A549 (cell line): ENCODE results near the gene ZFYVE27. TPM values are rescaled to one million over a fixed set of nuclear protein-coding genes. Genes with fewer than 3 reads are reported as not detected.
A peak's percentile ranks its signal among the peaks of the same experiment; 100 is the strongest.

Experiments
- ATAC-seq, 2 experiments: fragments of 200-7000 bp in 1 of 2; fragments of >200 bp in 1 of 2; cut with Nextera tagmentation in 1 of 2; cut with Tn5 transposase in 1 of 2; 3 replicates each; pipeline versions ENCODE4 v1.8.0 to v1.9.1; 2018 to 2020; ENCODE audit warnings: mild to moderate bottlenecking in 1 of 2, moderate library complexity in 1 of 2
- CTCF ChIA-PET: fragments of 300-600 bp; sonication (Branson Sonifier 250); formaldehyde crosslinking; extraction: SDS; loops from one replicate; lab custom pipeline; 2021; ENCODE audit warnings: antibody characterized with exemption, inconsistent platforms; lab: Yijun Ruan, JAX
- POLR2A ChIA-PET: fragments of 350-600 bp; formaldehyde crosslinking; extraction: SDS; loops from one replicate; lab custom pipeline; 2021; ENCODE audit warnings: antibody characterized with exemption, inconsistent platforms; lab: Yijun Ruan, JAX
- DNase-seq, 2 experiments: peaks; one replicate each; pipeline versions ENCODE4 v3.0.0 to v3.0.0-alpha.2; 2011 to 2016; ENCODE audit warnings: low read depth in 1 of 2, low spot score in 1 of 2
- FAIRE-seq: peaks from 2 replicates; lab custom pipeline; 2011; peaks lifted over from hg19 to GRCh38; lab: Jason Lieb, UNC
- H3K27ac ChIP-seq, 2 experiments: fragments of >200 bp; sonication (Bioruptor Twin); formaldehyde crosslinking; 3 replicates each; pipeline ENCODE4 v1.5.1; 2016 to 2017
- H3K4me1 ChIP-seq: fragments of >200 bp; sonication (Bioruptor Twin); formaldehyde crosslinking; 3 replicates; pipeline ENCODE4 v1.6.1; 2016
- H3K4me2 ChIP-seq: fragments of >200 bp; sonication (Bioruptor Twin); formaldehyde crosslinking; 3 replicates; pipeline ENCODE4 v1.6.1; 2016
- H3K4me3 ChIP-seq: fragments of >200 bp; sonication (Bioruptor Twin); formaldehyde crosslinking; 3 replicates; pipeline ENCODE4 v1.5.1; 2016
- H3K9me3 ChIP-seq: fragments of >200 bp; sonication (Bioruptor Twin); formaldehyde crosslinking; 3 replicates; pipeline ENCODE4 v1.6.1; 2016
- BCL3 ChIP-seq: fragments of >200 bp; sonication (Bioruptor Twin); formaldehyde crosslinking; IDR thresholded peaks from 3 replicates; pipeline ENCODE4 v1.6.1; 2016
- BHLHE40 ChIP-seq: IDR thresholded peaks from 2 replicates; pipeline ENCODE4 v1.6.1; 2012; ENCODE audit warnings: low read depth, low read length, inconsistent platforms
- CBX8 ChIP-seq: fragments of 200-600 bp; sonication (generic); IDR thresholded peaks from 2 replicates; pipeline ENCODE4 v1.6.1; 2016
- CHD2 ChIP-seq: fragments of 150-350 bp; IDR thresholded peaks from 2 replicates; pipeline ENCODE4 v1.6.1; 2014; ENCODE audit warnings: low read length; ENCODE audit not compliant: partially characterized antibody
- CTCF ChIP-seq: fragments of >200 bp; sonication (Bioruptor Twin); formaldehyde crosslinking; IDR thresholded peaks from 3 replicates; pipeline ENCODE4 v1.5.1; 2016
- E2F6 ChIP-seq: IDR thresholded peaks from 2 replicates; pipeline ENCODE4 v1.6.1; 2012; ENCODE audit warnings: low read depth, borderline replicate concordance
- EHMT2 ChIP-seq: fragments of 200-600 bp; sonication (generic); IDR thresholded peaks from 2 replicates; pipeline ENCODE4 v1.6.1; 2016; ENCODE audit warnings: antibody characterized with exemption, low read depth, mild to moderate bottlenecking, moderate library complexity
- EP300 ChIP-seq, 2 experiments: fragments of >200 bp; sonication (Bioruptor Twin); formaldehyde crosslinking; IDR thresholded peaks; 2 replicates in 1 of 2; 3 replicates in 1 of 2; pipeline ENCODE4 v1.6.1; 2016 to 2017
- FOSB ChIP-seq: fragments of 250-450 bp; sonication (Bioruptor Pico); IDR thresholded peaks from 2 replicates; pipeline ENCODE4 v1.5.0; 2020; ENCODE audit warnings: mild to moderate bottlenecking, moderate library complexity
- FOSL2 ChIP-seq, 2 experiments: fragments of 450-650 bp in 1 of 2; fragments of >200 bp in 1 of 2; sonication (Bioruptor Twin) in 1 of 2; formaldehyde crosslinking; IDR thresholded peaks; 2 replicates each; pipeline versions ENCODE4 v1.5.0 to v1.6.1; 2016 to 2020; ENCODE audit warnings: mild to moderate bottlenecking in 1 of 2, moderate library complexity in 1 of 2
- FOXS1 ChIP-seq: fragments of 250-450 bp; sonication (Bioruptor Pico); IDR thresholded peaks from 2 replicates; pipeline ENCODE4 v1.5.0; 2020; ENCODE audit warnings: mild to moderate bottlenecking, moderate library complexity
- GATA3 ChIP-seq: IDR thresholded peaks from 2 replicates; pipeline ENCODE4 v1.6.1; 2012; ENCODE audit warnings: borderline replicate concordance
- HEYL ChIP-seq: fragments of 250-450 bp; sonication (Bioruptor Pico); IDR thresholded peaks from 2 replicates; pipeline ENCODE4 v1.8.0; 2021; ENCODE audit warnings: mild to moderate bottlenecking, moderate library complexity
- HMGXB4 ChIP-seq: fragments of 250-450 bp; sonication (Bioruptor Pico); IDR thresholded peaks from 2 replicates; pipeline ENCODE4 v1.5.0; 2021; ENCODE audit warnings: mild to moderate bottlenecking, moderate library complexity, borderline replicate concordance
- JUN ChIP-seq, 2 experiments: fragments of >200 bp; sonication (Bioruptor Twin); formaldehyde crosslinking; IDR thresholded peaks; 2 replicates in 1 of 2; 3 replicates in 1 of 2; pipeline ENCODE4 v1.6.1; 2016 to 2017
- JUNB ChIP-seq: fragments of >200 bp; sonication (Bioruptor Twin); formaldehyde crosslinking; IDR thresholded peaks from 2 replicates; pipeline ENCODE4 v1.6.1; 2016
- KDM5A ChIP-seq: fragments of 200-600 bp; sonication (generic); IDR thresholded peaks from 2 replicates; pipeline ENCODE4 v1.6.1; 2016; ENCODE audit warnings: antibody characterized with exemption, mild to moderate bottlenecking
- MAX ChIP-seq: IDR thresholded peaks from 2 replicates; pipeline ENCODE4 v1.6.1; 2012
- MAZ ChIP-seq: fragments of 150-350 bp; IDR thresholded peaks from 2 replicates; pipeline ENCODE4 v1.6.1; 2014; ENCODE audit warnings: antibody characterized with exemption, low read depth, low read length, borderline replicate concordance
- MYC ChIP-seq: IDR thresholded peaks from 2 replicates; pipeline ENCODE4 v1.6.1; 2012; ENCODE audit warnings: mild to moderate bottlenecking, inconsistent platforms, low read length, improper control_type of control experiment, borderline replicate concordance
- NFE2L2 ChIP-seq: fragments of 150-350 bp; conservative IDR thresholded peaks from 2 replicates; pipeline ENCODE4 v1.6.1; 2014; ENCODE audit warnings: low read length
- NR3C1 ChIP-seq: fragments of >200 bp; sonication (Bioruptor Twin); formaldehyde crosslinking; IDR thresholded peaks from 3 replicates; pipeline ENCODE4 v1.6.1; 2017
- PHF8 ChIP-seq: fragments of 200-600 bp; sonication (generic); IDR thresholded peaks from 2 replicates; pipeline ENCODE4 v1.6.1; 2016; ENCODE audit warnings: low read depth, mild to moderate bottlenecking, antibody characterized with exemption, moderate library complexity, borderline replicate concordance
- POLR2A ChIP-seq: IDR thresholded peaks from 2 replicates; pipeline ENCODE4 v1.6.1; 2012; ENCODE audit warnings: mild to moderate bottlenecking, low read length
- RAD21 ChIP-seq, 2 experiments: fragments of >200 bp in 1 of 2; sonication (Bioruptor Twin) in 1 of 2; formaldehyde crosslinking in 1 of 2; IDR thresholded peaks in 1 of 2; conservative IDR thresholded peaks in 1 of 2; 2 replicates in 1 of 2; 3 replicates in 1 of 2; pipeline ENCODE4 v1.6.1; 2012 to 2018; ENCODE audit warnings: inconsistent platforms in 1 of 2
- RARB ChIP-seq: fragments of 250-450 bp; sonication (Bioruptor Pico); IDR thresholded peaks from 2 replicates; pipeline ENCODE4 v1.8.0; 2021; ENCODE audit warnings: mild to moderate bottlenecking, moderate library complexity
- REST ChIP-seq: fragments of 200-600 bp; sonication (generic); IDR thresholded peaks from 2 replicates; pipeline ENCODE4 v1.6.1; 2016; ENCODE audit warnings: antibody characterized with exemption, mild to moderate bottlenecking, moderate library complexity
- RFX5 ChIP-seq: fragments of 450-650 bp; IDR thresholded peaks from 2 replicates; pipeline ENCODE4 v1.7.1; 2014; ENCODE audit warnings: antibody characterized with exemption, mild to moderate bottlenecking, moderate library complexity
- SMC3 ChIP-seq: fragments of >200 bp; sonication (Bioruptor Twin); formaldehyde crosslinking; IDR thresholded peaks from 3 replicates; pipeline ENCODE4 v1.6.1; 2018; ENCODE audit warnings: inconsistent platforms
- USF2 ChIP-seq: fragments of 450-650 bp; IDR thresholded peaks from 2 replicates; pipeline ENCODE4 v1.6.1; 2014; ENCODE audit warnings: antibody characterized with exemption
- ZFP36 ChIP-seq: fragments of 450-650 bp; IDR thresholded peaks from 2 replicates; pipeline ENCODE4 v1.6.1; 2014; ENCODE audit warnings: borderline replicate concordance; ENCODE audit not compliant: partially characterized antibody
- ZNF302 ChIP-seq: fragments of 250-450 bp; sonication (Bioruptor Pico); IDR thresholded peaks from 2 replicates; pipeline ENCODE4 v1.9.0; 2021; ENCODE audit warnings: inconsistent platforms, mild to moderate bottlenecking, moderate library complexity
- WGBS: methylation state at CpG from one replicate; pipeline ENCODE4 v1.1.6; 2017; ENCODE audit errors: missing lambda C conversion rate; 5-methylcytosine and 5-hydroxymethylcytosine counted together
- polyA plus RNA-seq, 4 experiments: library from polyadenylated mRNA; depleted of rRNA in 3 of 4; stranded (reverse); fragments of >200 nt; fragmentation: RNase III in 1 of 4; extraction: RNeasy Plus Mini Kit Qiagen cat#74134 plus additional on column Dnase treatment in 1 of 4; gene quantifications; 2 replicates in 3 of 4; 3 replicates in 1 of 4; pipeline ENCODE4 v1.2.3, GENCODE V29; 2011 to 2017

The ZFYVE27 gene
- polyA plus RNA-seq, 2 of the 4 experiments (the other 2 are of a cell fraction), result 17.1 to 20.1 TPM

GRCh38 chr10:97689559-97690020 is 47.3 kb upstream of the ZFYVE27 start:
- H3K4me1 ChIP-seq, result peaks cover 38% of the 10 kb centered on the region
- ChIA-PET CTCF (interaction anchor here (1.2 to 37.6 kb wide), 3 partner anchors 13 to 180 kb away, joined by 3 to 1127 read pairs (median 94); partner anchors contain the start of genes MARVELD1 and ZFYVE27), POLR2A (interaction anchor here (0.8 to 3.4 kb wide), 3 partner anchors 12 to 24 kb away, joined by 5 to 34 read pairs (median 6); partner anchors contain the start of gene MARVELD1)
- WGBS, result 61% methylated on average over 5 of the region's 5 CpGs
- H3K4me3 ChIP-seq, result no peak overlapping the region
- peak; percentile 55 to 89 for DNase-seq
- peak; percentile 23 for FAIRE-seq
- peak overlapping the region; percentile 78 for H3K4me2 ChIP-seq
- H3K9me3 ChIP-seq, result no peaks in the 10 kb centered on the region
- H3K27ac ChIP-seq, result peak overlapping the region; percentile 93 to 94
- peak; percentile 24 to 35 for ATAC-seq
- peak; percentile 83 for TF ChIP-seq MAX
- no peak for TF ChIP-seq HEYL
- TF ChIP-seq MYC, result no peak
- TF ChIP-seq NR3C1, result no peak
- no peak for TF ChIP-seq NFE2L2
- no peak for TF ChIP-seq RAD21 (conservative IDR thresholded peaks at IDR 0.05 in 1 of 2, IDR thresholded peaks at IDR 0.05 in 1 of 2)
- TF ChIP-seq RARB (CRISPR knock-in tag), result no peak
- TF ChIP-seq CHD2, result no peak
- TF ChIP-seq REST, result no peak
- no peak for TF ChIP-seq ZFP36
- TF ChIP-seq CTCF, result no peak
- TF ChIP-seq PHF8, result no peak
- no peak for TF ChIP-seq BHLHE40
- no peak for TF ChIP-seq HMGXB4 (CRISPR knock-in tag)
- TF ChIP-seq EP300 (IDR thresholded peaks at IDR 0.05), result peak in 1 of 2 experiments; percentile 54; a peak in 1 of 5 replicates
- no peak for TF ChIP-seq FOXS1 (CRISPR knock-in tag)
- TF ChIP-seq EHMT2, result no peak
- TF ChIP-seq SMC3, result no peak
- TF ChIP-seq MAZ, result no peak
- TF ChIP-seq RFX5, result no peak
- no peak for TF ChIP-seq POLR2A
- no peak for TF ChIP-seq JUNB
- TF ChIP-seq FOSL2 (IDR thresholded peaks at IDR 0.05), result no peak
- TF ChIP-seq FOSL2 (CRISPR knock-in tag; IDR thresholded peaks at IDR 0.05), result peak; percentile 62
- no peak for TF ChIP-seq JUN (IDR thresholded peaks at IDR 0.05)
- no peak for TF ChIP-seq KDM5A
- no peak for TF ChIP-seq CBX8
- TF ChIP-seq USF2, result peak; percentile 78
- no peak for TF ChIP-seq FOSB
- TF ChIP-seq GATA3, result no peak; the same call in 1 of the 2 replicates
- TF ChIP-seq ZNF302 (CRISPR knock-in tag), result peak; percentile 70
- TF ChIP-seq BCL3, result no peak
- 0 out of 2 replicates have a peak, but pooled peaks have one; percentile 49 for TF ChIP-seq E2F6
